SK-N-SH treated with all-trans-retinoic acid at 6 μM for 48 hours (cell line): ENCODE data around the gene SEMA4C.

Experiments used
- ATAC-seq: fragments of 200-7000 bp; cut with Tn5 transposase; 3 replicates; pipeline ENCODE4 v1.9.1; 2020; ENCODE audit warnings: mild to moderate bottlenecking, moderate library complexity
- ARNTL ChIP-seq: fragments of 450-650 bp; formaldehyde crosslinking; IDR thresholded peaks from 2 replicates; pipeline ENCODE4 v1.5.0; 2020; ENCODE audit warnings: low read depth, mild to moderate bottlenecking, moderate library complexity, borderline replicate concordance
- BACH2 ChIP-seq: fragments of 250-450 bp; sonication (Bioruptor Pico); IDR thresholded peaks from 2 replicates; pipeline ENCODE4 v1.9.0; 2021; ENCODE audit warnings: mild to moderate bottlenecking, borderline replicate concordance
- CSDC2 ChIP-seq: fragments of 250-450 bp; sonication (Bioruptor Pico); IDR thresholded peaks from 2 replicates; pipeline ENCODE4 v1.5.0; 2020; ENCODE audit warnings: mild to moderate bottlenecking, moderate library complexity
- ESRRG ChIP-seq: fragments of 250-450 bp; sonication (Bioruptor Pico); IDR thresholded peaks from 2 replicates; pipeline ENCODE4 v1.6.1; 2021; ENCODE audit warnings: mild to moderate bottlenecking
- GLIS3 ChIP-seq: fragments of 250-450 bp; sonication (Bioruptor Pico); IDR thresholded peaks from 2 replicates; pipeline ENCODE4 v1.5.0; 2020; ENCODE audit warnings: mild to moderate bottlenecking, moderate library complexity
- ISL1 ChIP-seq: fragments of 250-450 bp; sonication (Bioruptor Pico); IDR thresholded peaks from 2 replicates; pipeline ENCODE4 v2.1.2; 2022; ENCODE audit warnings: mild to moderate bottlenecking, moderate library complexity
- PPARA ChIP-seq: fragments of 250-450 bp; sonication (Bioruptor Pico); IDR thresholded peaks from 2 replicates; pipeline ENCODE4 v1.5.0; 2020; ENCODE audit warnings: mild to moderate bottlenecking, borderline replicate concordance
- RARB ChIP-seq: fragments of 250-450 bp; sonication (Bioruptor Pico); IDR thresholded peaks from 2 replicates; pipeline ENCODE4 v1.8.0; 2021; ENCODE audit warnings: mild to moderate bottlenecking, moderate library complexity
- SNAI2 ChIP-seq: fragments of 250-450 bp; sonication (Bioruptor Pico); IDR thresholded peaks from 2 replicates; pipeline ENCODE4 v1.5.0; 2020; ENCODE audit warnings: mild to moderate bottlenecking, moderate library complexity
- TCF4 ChIP-seq: fragments of 250-450 bp; sonication (Bioruptor Pico); IDR thresholded peaks from 2 replicates; pipeline ENCODE4 v1.8.0; 2021; ENCODE audit warnings: mild to moderate bottlenecking, moderate library complexity, borderline replicate concordance
- TOX ChIP-seq: fragments of 250-450 bp; sonication (Bioruptor Pico); IDR thresholded peaks from 2 replicates; pipeline ENCODE4 v1.8.0; 2021; ENCODE audit warnings: mild to moderate bottlenecking, moderate library complexity, borderline replicate concordance
- ZC3H10 ChIP-seq: fragments of 250-450 bp; sonication (Bioruptor Pico); IDR thresholded peaks from 2 replicates; pipeline ENCODE4 v1.5.1; 2021; ENCODE audit warnings: mild to moderate bottlenecking, moderate library complexity
- ZFP3 ChIP-seq: fragments of 250-450 bp; sonication (Bioruptor Pico); IDR thresholded peaks from 2 replicates; pipeline ENCODE4 v1.5.0; 2020; ENCODE audit warnings: mild to moderate bottlenecking, moderate library complexity
- ZFP30 ChIP-seq: fragments of 450-650 bp; formaldehyde crosslinking; IDR thresholded peaks from 2 replicates; pipeline ENCODE4 v1.5.0; 2022; ENCODE audit warnings: mild to moderate bottlenecking, moderate library complexity
- ZNF565 ChIP-seq: fragments of 450-650 bp; formaldehyde crosslinking; conservative IDR thresholded peaks from 2 replicates; pipeline ENCODE4 v1.5.0; 2020; ENCODE audit warnings: low read depth, mild to moderate bottlenecking, moderate library complexity
- ZNF70 ChIP-seq: fragments of 450-650 bp; formaldehyde crosslinking; IDR thresholded peaks from 2 replicates; pipeline ENCODE4 v1.5.0; 2020; ENCODE audit warnings: mild to moderate bottlenecking, moderate library complexity
- ZNF8 ChIP-seq: fragments of 450-650 bp; formaldehyde crosslinking; IDR thresholded peaks from 2 replicates; pipeline ENCODE4 v1.5.0; 2020; ENCODE audit warnings: mild to moderate bottlenecking, moderate library complexity
- TF ChIP-seq, protein P1 (sequence below): fragments of 250-450 bp; sonication (Bioruptor Pico); IDR thresholded peaks from 2 replicates; pipeline ENCODE4 v1.5.1; 2021; ENCODE audit warnings: mild to moderate bottlenecking, moderate library complexity
- TF ChIP-seq, protein P2 (sequence below): fragments of 250-450 bp; sonication (Bioruptor Pico); IDR thresholded peaks from 2 replicates; pipeline ENCODE4 v1.8.0; 2020; ENCODE audit warnings: mild to moderate bottlenecking, moderate library complexity, borderline replicate concordance
- TF ChIP-seq, protein P3 (sequence below): fragments of 250-450 bp; sonication (Bioruptor Pico); IDR thresholded peaks from 2 replicates; pipeline ENCODE4 v1.5.0; 2020; ENCODE audit warnings: mild to moderate bottlenecking, moderate library complexity
- TF ChIP-seq, protein P4 (sequence below): fragments of 250-450 bp; sonication (Bioruptor Pico); IDR thresholded peaks from 2 replicates; pipeline ENCODE4 v1.8.0; 2021; ENCODE audit warnings: low read depth, mild to moderate bottlenecking, moderate library complexity, borderline replicate concordance
- TF ChIP-seq, protein P5 (sequence below): fragments of 250-450 bp; sonication (Bioruptor Pico); IDR thresholded peaks from 2 replicates; pipeline ENCODE4 v1.5.1; 2020; ENCODE audit warnings: low read depth, mild to moderate bottlenecking, moderate library complexity

The SEMA4C gene

DNA sequence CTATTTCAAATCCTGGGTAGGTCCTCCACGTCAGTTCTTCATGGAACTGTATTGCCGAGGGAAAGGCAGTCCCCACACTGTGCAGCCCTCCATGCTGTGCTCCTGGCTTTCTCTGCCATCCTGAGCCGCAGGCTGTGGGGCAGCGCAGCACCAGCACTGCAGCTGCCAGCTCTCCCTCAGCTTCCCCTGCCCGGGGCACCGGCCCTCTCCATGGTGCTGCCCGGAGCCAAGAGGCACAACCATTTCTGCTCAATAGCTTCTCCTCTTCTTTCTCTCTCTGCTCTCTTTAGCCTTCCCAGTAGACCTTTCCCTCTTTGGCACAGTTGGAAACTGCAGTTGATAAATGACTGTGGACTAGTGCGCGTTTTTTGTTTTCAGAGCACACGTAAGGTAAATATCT lies 38.2 kb downstream of the SEMA4C start:
- ATAC-seq: peak; percentile 54
- TF ChIP-seq ZFP3 (CRISPR knock-in tag) (no peak), ZNF565 (no peak), TOX (no peak), SNAI2 (CRISPR knock-in tag) (no peak), ZC3H10 (CRISPR knock-in tag) (no peak), PPARA (CRISPR knock-in tag) (no peak), ZNF70 (CRISPR knock-in tag) (no peak), CSDC2 (CRISPR knock-in tag) (no peak), BACH2 (CRISPR knock-in tag) (no peak), ISL1 (CRISPR knock-in tag) (no peak), ESRRG (CRISPR knock-in tag) (no peak), ZNF8 (CRISPR knock-in tag) (no peak), RARB (no peak), GLIS3 (CRISPR knock-in tag) (no peak), TCF4 (CRISPR knock-in tag) (no peak)
- TF ChIP-seq, protein P1, sequence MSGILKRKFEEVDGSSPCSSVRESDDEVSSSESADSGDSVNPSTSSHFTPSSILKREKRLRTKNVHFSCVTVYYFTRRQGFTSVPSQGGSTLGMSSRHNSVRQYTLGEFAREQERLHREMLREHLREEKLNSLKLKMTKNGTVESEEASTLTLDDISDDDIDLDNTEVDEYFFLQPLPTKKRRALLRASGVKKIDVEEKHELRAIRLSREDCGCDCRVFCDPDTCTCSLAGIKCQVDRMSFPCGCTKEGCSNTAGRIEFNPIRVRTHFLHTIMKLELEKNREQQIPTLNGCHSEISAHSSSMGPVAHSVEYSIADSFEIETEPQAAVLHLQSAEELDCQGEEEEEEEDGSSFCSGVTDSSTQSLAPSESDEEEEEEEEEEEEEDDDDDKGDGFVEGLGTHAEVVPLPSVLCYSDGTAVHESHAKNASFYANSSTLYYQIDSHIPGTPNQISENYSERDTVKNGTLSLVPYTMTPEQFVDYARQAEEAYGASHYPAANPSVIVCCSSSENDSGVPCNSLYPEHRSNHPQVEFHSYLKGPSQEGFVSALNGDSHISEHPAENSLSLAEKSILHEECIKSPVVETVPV (CRISPR knock-in tag): no peak
- TF ChIP-seq, protein P2, sequence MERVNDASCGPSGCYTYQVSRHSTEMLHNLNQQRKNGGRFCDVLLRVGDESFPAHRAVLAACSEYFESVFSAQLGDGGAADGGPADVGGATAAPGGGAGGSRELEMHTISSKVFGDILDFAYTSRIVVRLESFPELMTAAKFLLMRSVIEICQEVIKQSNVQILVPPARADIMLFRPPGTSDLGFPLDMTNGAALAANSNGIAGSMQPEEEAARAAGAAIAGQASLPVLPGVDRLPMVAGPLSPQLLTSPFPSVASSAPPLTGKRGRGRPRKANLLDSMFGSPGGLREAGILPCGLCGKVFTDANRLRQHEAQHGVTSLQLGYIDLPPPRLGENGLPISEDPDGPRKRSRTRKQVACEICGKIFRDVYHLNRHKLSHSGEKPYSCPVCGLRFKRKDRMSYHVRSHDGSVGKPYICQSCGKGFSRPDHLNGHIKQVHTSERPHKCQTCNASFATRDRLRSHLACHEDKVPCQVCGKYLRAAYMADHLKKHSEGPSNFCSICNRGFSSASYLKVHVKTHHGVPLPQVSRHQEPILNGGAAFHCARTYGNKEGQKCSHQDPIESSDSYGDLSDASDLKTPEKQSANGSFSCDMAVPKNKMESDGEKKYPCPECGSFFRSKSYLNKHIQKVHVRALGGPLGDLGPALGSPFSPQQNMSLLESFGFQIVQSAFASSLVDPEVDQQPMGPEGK: no peak
- TF ChIP-seq, protein P3, sequence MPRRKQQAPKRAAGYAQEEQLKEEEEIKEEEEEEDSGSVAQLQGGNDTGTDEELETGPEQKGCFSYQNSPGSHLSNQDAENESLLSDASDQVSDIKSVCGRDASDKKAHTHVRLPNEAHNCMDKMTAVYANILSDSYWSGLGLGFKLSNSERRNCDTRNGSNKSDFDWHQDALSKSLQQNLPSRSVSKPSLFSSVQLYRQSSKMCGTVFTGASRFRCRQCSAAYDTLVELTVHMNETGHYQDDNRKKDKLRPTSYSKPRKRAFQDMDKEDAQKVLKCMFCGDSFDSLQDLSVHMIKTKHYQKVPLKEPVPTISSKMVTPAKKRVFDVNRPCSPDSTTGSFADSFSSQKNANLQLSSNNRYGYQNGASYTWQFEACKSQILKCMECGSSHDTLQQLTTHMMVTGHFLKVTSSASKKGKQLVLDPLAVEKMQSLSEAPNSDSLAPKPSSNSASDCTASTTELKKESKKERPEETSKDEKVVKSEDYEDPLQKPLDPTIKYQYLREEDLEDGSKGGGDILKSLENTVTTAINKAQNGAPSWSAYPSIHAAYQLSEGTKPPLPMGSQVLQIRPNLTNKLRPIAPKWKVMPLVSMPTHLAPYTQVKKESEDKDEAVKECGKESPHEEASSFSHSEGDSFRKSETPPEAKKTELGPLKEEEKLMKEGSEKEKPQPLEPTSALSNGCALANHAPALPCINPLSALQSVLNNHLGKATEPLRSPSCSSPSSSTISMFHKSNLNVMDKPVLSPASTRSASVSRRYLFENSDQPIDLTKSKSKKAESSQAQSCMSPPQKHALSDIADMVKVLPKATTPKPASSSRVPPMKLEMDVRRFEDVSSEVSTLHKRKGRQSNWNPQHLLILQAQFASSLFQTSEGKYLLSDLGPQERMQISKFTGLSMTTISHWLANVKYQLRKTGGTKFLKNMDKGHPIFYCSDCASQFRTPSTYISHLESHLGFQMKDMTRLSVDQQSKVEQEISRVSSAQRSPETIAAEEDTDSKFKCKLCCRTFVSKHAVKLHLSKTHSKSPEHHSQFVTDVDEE (CRISPR knock-in tag): no peak
- TF ChIP-seq, protein P4, sequence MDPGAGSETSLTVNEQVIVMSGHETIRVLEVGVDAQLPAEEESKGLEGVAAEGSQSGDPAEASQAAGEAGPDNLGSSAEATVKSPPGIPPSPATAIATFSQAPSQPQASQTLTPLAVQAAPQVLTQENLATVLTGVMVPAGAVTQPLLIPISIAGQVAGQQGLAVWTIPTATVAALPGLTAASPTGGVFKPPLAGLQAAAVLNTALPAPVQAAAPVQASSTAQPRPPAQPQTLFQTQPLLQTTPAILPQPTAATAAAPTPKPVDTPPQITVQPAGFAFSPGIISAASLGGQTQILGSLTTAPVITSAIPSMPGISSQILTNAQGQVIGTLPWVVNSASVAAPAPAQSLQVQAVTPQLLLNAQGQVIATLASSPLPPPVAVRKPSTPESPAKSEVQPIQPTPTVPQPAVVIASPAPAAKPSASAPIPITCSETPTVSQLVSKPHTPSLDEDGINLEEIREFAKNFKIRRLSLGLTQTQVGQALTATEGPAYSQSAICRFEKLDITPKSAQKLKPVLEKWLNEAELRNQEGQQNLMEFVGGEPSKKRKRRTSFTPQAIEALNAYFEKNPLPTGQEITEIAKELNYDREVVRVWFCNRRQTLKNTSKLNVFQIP: no peak
- TF ChIP-seq, protein P5, sequence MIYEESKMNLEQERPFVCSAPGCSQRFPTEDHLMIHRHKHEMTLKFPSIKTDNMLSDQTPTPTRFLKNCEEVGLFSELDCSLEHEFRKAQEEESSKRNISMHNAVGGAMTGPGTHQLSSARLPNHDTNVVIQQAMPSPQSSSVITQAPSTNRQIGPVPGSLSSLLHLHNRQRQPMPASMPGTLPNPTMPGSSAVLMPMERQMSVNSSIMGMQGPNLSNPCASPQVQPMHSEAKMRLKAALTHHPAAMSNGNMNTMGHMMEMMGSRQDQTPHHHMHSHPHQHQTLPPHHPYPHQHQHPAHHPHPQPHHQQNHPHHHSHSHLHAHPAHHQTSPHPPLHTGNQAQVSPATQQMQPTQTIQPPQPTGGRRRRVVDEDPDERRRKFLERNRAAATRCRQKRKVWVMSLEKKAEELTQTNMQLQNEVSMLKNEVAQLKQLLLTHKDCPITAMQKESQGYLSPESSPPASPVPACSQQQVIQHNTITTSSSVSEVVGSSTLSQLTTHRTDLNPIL (CRISPR knock-in tag): no peak

DNA sequence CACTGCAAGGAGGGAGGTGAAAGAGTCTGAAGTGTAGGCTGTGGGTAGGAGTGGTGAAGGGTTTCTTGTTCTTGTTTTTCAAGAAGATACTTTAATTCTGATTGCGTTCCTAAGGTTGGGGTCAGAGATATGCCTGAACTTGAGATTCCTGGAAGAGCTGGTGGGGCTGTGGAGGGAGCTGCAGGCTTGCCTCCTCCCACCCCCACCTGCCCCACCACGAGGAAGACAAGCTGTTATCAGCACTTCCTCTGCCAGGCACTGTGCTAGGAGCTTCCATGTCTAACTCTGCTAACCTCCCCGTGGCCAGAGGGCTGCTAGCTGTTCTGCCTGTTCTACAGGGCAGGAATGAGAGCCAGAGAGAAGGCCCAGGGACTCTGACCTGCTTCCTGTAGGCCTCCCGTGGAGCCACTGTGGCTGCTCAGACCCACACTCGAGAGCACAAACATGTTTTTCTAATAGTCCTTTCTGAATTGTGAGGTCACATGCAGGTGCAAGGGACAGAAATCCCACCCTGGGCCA lies 39.8 kb downstream of the SEMA4C start:
- no peak for ATAC-seq

More for the DNA sequence above, 39.8 kb downstream of the SEMA4C start:
- no peak for TF ChIP-seq ZNF8 (CRISPR knock-in tag)
- no peak for TF ChIP-seq ARNTL
- no peak for TF ChIP-seq TOX
- no peak for TF ChIP-seq RARB
- TF ChIP-seq, protein P3 (CRISPR knock-in tag): no peak
- TF ChIP-seq CSDC2 (CRISPR knock-in tag): no peak
- no peak for TF ChIP-seq ISL1 (CRISPR knock-in tag)
- TF ChIP-seq, protein P1 (CRISPR knock-in tag): no peak
- no peak for TF ChIP-seq ZFP30 (CRISPR knock-in tag)
- no peak for TF ChIP-seq TCF4 (CRISPR knock-in tag)
- TF ChIP-seq, protein P5 (CRISPR knock-in tag): no peak
